Measurements from ENCODE around the gene GAB2.

The GAB2 gene

GRCh38 chr11:78207532-78208256 is 209.9 kb downstream of the GAB2 start:
- Histone ChIP-seq H3K4me1 (peaks cover 5% of the 10 kb centered on the region), H3K27me3 (no peaks in the 10 kb centered on the region), H3K4me3 (ENCODE audit: low read depth, low read length) (no peak overlapping the region), H3K36me3 (peaks cover 19% of the 10 kb centered on the region; the same call in 1 of the 2 replicates), H3K9me3 (no peaks in the 10 kb centered on the region)
- no peak for DNase-seq
- TF ChIP-seq CTCF (IDR thresholded peaks at IDR 0.05; ENCODE audit: low read depth, low read length) = no peak

- Histone ChIP-seq H3K27me3 (no peaks in the 10 kb centered on the region), H3K4me1 (peaks cover 5% of the 10 kb centered on the region), H3K36me3 (peaks cover 13% of the 10 kb centered on the region; the same call in 1 of the 2 replicates), H3K9me3 (no peaks in the 10 kb centered on the region), H3K4me3 (ENCODE audit: low read depth, low read length) (no peak overlapping the region)
- DNase-seq = no peak
- no peak for TF ChIP-seq CTCF (IDR thresholded peaks at IDR 0.05; ENCODE audit: low read depth, low read length)
These were observed 211.9 kb downstream of the GAB2 start for GRCh38 chr11:78205691-78206090.

GRCh38 chr11:78205256-78205655 is 212.4 kb downstream of the GAB2 start:
- no peak overlapping the region for H3K4me3 ChIP-seq (ENCODE audit: low read depth, low read length)
- H3K36me3 ChIP-seq = peaks cover 9% of the 10 kb centered on the region; the same call in 1 of the 2 replicates
- DNase-seq = no peak
- H3K4me1 ChIP-seq = peaks cover 5% of the 10 kb centered on the region
- H3K27me3 ChIP-seq = no peaks in the 10 kb centered on the region
- no peak for TF ChIP-seq CTCF (IDR thresholded peaks at IDR 0.05; ENCODE audit: low read depth, low read length)
- H3K9me3 ChIP-seq = no peaks in the 10 kb centered on the region

- TF ChIP-seq CTCF (IDR thresholded peaks at IDR 0.05; ENCODE audit: low read depth, low read length) = no peak
- Histone ChIP-seq H3K4me3 (ENCODE audit: low read depth, low read length) (no peak overlapping the region), H3K36me3 (peaks cover 3% of the 10 kb centered on the region; the same call in 1 of the 2 replicates), H3K4me1 (peaks cover 5% of the 10 kb centered on the region), H3K9me3 (no peaks in the 10 kb centered on the region), H3K27me3 (no peaks in the 10 kb centered on the region)
- DNase-seq = no peak
These were observed 214.4 kb downstream of the GAB2 start for GRCh38 chr11:78203184-78203583.

- DNase-seq = no peak
- no peak for TF ChIP-seq CTCF (IDR thresholded peaks at IDR 0.05; ENCODE audit: low read depth, low read length)
- Histone ChIP-seq H3K9me3 (no peaks in the 10 kb centered on the region), H3K36me3 (peaks cover 5% of the 10 kb centered on the region; the same call in 1 of the 2 replicates), H3K4me1 (peaks cover 4% of the 10 kb centered on the region), H3K27me3 (no peaks in the 10 kb centered on the region), H3K4me3 (ENCODE audit: low read depth, low read length) (no peak overlapping the region)
These were observed 214.9 kb downstream of the GAB2 start for GRCh38 chr11:78202733-78203167.

GRCh38 chr11:78201096-78201818 is 216.4 kb downstream of the GAB2 start:
- H3K4me1 ChIP-seq = no peaks in the 10 kb centered on the region; the same call in 1 of the 2 replicates
- no peak for TF ChIP-seq CTCF (IDR thresholded peaks at IDR 0.05; ENCODE audit: low read depth, low read length)
- no peak overlapping the region for H3K4me3 ChIP-seq (ENCODE audit: low read depth, low read length)
- no peaks in the 10 kb centered on the region for H3K27me3 ChIP-seq
- no peaks in the 10 kb centered on the region for H3K9me3 ChIP-seq
- peaks cover 5% of the 10 kb centered on the region; the same call in 1 of the 2 replicates for H3K36me3 ChIP-seq
- DNase-seq = no peak
